ENCODE data around the gene CDK14. TPM values are rescaled to one million over a fixed set of nuclear protein-coding genes. Genes with fewer than 3 reads are reported as not detected.

CDK14 gene
- total RNA-seq, 4 donors from 2014 or later, result 0.18 to 74.3 (median 7.3) TPM

GRCh38 chr7:91180746-91181145 lies 584.6 kb downstream of the CDK14 start:
- H3K4me1 ChIP-seq, result no peaks in the 10 kb centered on the region
- TF ChIP-seq POLR2A (IDR thresholded peaks at IDR 0.05) (no peak), CTCF (IDR thresholded peaks at IDR 0.05) (no peak)
- H3K27ac ChIP-seq, result no peak overlapping the region
- H3K36me3 ChIP-seq, result no peaks in the 10 kb centered on the region
- no peaks in the 10 kb centered on the region for H3K27me3 ChIP-seq
- H3K4me3 ChIP-seq, result no peak overlapping the region
- DNase-seq, result no peak
- H3K9me3 ChIP-seq, result no peaks in the 10 kb centered on the region

DNA sequence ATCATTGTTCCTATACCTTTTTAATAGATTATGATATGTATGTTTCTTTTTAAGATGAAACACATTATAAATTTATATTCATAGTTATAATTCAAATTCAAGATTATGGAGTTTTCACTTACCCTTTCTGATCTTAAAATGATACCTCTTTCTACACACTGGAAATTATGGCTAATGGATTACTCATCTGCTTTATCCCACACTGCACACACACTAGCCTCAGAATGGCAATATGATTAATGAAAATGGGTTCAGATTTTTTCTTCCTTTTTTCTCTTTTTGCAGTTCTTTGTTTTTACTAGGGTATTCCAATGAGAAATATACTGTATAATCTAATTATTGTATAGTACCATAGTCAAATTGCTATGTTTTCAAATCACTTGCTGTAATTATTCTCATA lies 585.8 kb downstream of the CDK14 start:
- no peaks in the 10 kb centered on the region for H3K27me3 ChIP-seq
- H3K4me3 ChIP-seq, result no peak overlapping the region
- H3K27ac ChIP-seq, result no peak overlapping the region
- TF ChIP-seq CTCF (IDR thresholded peaks at IDR 0.05), result no peak
- TF ChIP-seq POLR2A (IDR thresholded peaks at IDR 0.05), result no peak
- H3K36me3 ChIP-seq, result no peaks in the 10 kb centered on the region
- H3K9me3 ChIP-seq, result no peaks in the 10 kb centered on the region
- no peaks in the 10 kb centered on the region for H3K4me1 ChIP-seq
- DNase-seq, result no peak

DNA sequence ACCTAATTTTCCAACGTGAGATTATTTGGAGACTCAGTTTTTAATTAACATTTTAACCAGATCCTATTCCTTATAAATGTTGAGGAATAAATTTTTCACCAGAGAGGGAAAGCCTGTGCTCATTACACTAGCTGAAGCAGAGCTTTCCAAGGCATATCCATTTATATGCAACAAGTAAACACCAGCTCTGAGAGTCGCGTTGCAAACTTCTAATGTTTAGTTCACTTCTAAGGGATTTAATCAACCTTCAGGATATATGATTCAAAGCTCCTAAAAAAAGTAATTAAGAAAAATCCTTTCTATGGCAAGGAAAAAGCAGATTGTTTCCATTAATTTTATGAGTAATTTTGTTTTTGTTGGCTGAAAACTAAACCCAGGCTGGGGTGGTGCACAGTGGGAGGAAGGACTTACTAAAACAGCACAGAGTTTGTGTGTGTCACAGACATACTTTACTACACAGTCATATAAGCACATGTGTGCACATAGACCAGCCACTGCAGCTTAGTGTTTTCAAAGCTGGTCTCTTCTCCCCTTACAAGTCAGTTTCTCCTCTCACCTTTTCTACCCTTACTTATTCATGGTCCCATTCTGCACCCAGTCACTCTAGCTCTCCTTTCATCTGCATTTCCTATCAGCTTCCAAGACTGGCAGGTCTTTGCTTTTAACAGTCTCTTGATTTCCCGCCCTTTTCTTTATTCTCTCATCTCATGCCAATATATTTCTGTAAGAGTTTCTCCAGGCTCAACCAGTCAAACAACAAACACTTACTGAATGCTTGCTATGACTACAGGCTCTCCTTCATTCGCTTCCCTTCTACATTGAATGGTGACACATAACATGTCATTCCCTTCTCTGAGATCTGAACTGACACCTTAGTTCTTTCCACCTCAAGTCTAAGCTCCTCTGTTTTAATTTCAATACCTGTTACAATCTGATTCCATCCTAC lies 587.0 kb downstream of the CDK14 start:
- Histone ChIP-seq H3K36me3 (no peaks in the 10 kb centered on the region), H3K4me3 (no peak overlapping the region), H3K9me3 (no peaks in the 10 kb centered on the region), H3K27me3 (no peaks in the 10 kb centered on the region), H3K4me1 (no peaks in the 10 kb centered on the region), H3K27ac (no peak overlapping the region)
- no peak for TF ChIP-seq POLR2A (IDR thresholded peaks at IDR 0.05)
- TF ChIP-seq CTCF (IDR thresholded peaks at IDR 0.05), result no peak
- DNase-seq, result no peak

GRCh38 chr7:91185771-91186170 lies 589.6 kb downstream of the CDK14 start:
- Histone ChIP-seq H3K4me3 (no peak overlapping the region), H3K27ac (no peak overlapping the region), H3K27me3 (no peaks in the 10 kb centered on the region), H3K36me3 (no peaks in the 10 kb centered on the region), H3K9me3 (no peaks in the 10 kb centered on the region), H3K4me1 (no peaks in the 10 kb centered on the region)
- TF ChIP-seq CTCF (IDR thresholded peaks at IDR 0.05) (no peak), POLR2A (IDR thresholded peaks at IDR 0.05) (no peak)
- no peak for DNase-seq

DNA sequence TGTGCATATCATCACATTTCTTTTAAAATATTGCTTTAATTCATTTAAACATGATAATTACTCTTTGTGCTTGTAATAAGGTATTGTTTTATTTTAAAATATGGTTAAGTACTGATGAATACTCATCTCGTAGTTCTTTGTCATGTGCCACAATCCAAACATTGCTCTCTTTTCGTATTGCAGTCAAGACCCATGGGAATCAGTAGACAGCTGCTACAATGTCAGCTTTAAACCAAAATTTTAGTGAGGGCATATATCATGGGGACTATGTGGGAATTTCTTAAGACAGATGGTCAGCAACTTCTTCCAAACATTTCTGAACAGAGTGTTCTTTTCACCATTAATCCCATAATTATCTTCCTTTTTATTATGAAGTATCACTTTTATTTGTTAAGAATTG lies 590.9 kb downstream of the CDK14 start:
- no peak for DNase-seq
- TF ChIP-seq POLR2A (IDR thresholded peaks at IDR 0.05), result no peak
- no peak for TF ChIP-seq CTCF (IDR thresholded peaks at IDR 0.05)
- no peak overlapping the region for H3K27ac ChIP-seq
- no peaks in the 10 kb centered on the region for H3K27me3 ChIP-seq
- no peaks in the 10 kb centered on the region for H3K36me3 ChIP-seq
- H3K9me3 ChIP-seq, result no peaks in the 10 kb centered on the region
- H3K4me3 ChIP-seq, result no peak overlapping the region
- no peaks in the 10 kb centered on the region for H3K4me1 ChIP-seq
